PC-9 (cell line): ENCODE data around the gene IRAK2. TPM values are rescaled to one million over a fixed set of nuclear protein-coding genes. Genes with fewer than 3 reads are reported as not detected.
A peak's percentile ranks its signal among the peaks of the same experiment; 100 is the strongest.

Experiments
- BruUV-seq: library from RNA; stranded (reverse); fragments of 400-500 nt; replicated peaks from 2 replicates; lab custom pipeline; 2021; lab: Mats Ljungman, UMichigan
- CTCF ChIA-PET: fragments of 300-600 bp; sonication (Branson Sonifier 250); formaldehyde crosslinking; loops from one replicate; lab custom pipeline; 2022; ENCODE audit warnings: antibody characterized with exemption; lab: Charles Lee
- POLR2A ChIA-PET: fragments of 300-600 bp; sonication (Branson Sonifier 250); formaldehyde crosslinking; loops from one replicate; lab custom pipeline; 2022; ENCODE audit warnings: antibody characterized with exemption; ENCODE audit not compliant: unreplicated experiment; lab: Charles Lee
- DNase-seq, 2 experiments: peaks; one replicate each; pipeline versions ENCODE4 v3.0.0 to v3.0.0-alpha.2; 2015 to 2022; ENCODE audit warnings: mixed read lengths in 1 of 2
- H2AFZ ChIP-seq: fragments of 200-600 bp; sonication (generic); 2 replicates; pipeline ENCODE4 v1.8.1; 2017; ENCODE audit warnings: antibody characterized with exemption
- H3F3A ChIP-seq: fragments of 200-600 bp; sonication (generic); 2 replicates; pipeline ENCODE4 v1.8.1; 2017; ENCODE audit warnings: antibody characterized with exemption, mild to moderate bottlenecking, low read depth; ENCODE audit not compliant: insufficient read depth
- H3K27ac ChIP-seq: fragments of 200-600 bp; sonication (generic); 2 replicates; pipeline ENCODE4 v1.6.1; 2016; ENCODE audit warnings: mixed run types
- H3K27me3 ChIP-seq: fragments of 200-600 bp; sonication (generic); 2 replicates; pipeline ENCODE4 v1.6.1; 2016; ENCODE audit warnings: low read depth, mixed run types; ENCODE audit not compliant: insufficient read depth
- H3K36me3 ChIP-seq: fragments of 200-600 bp; sonication (generic); 2 replicates; pipeline ENCODE4 v1.6.1; 2016; ENCODE audit warnings: low read depth, mixed run types
- H3K4me1 ChIP-seq: fragments of 200-600 bp; sonication (generic); replicated peaks from 2 replicates; pipeline ENCODE4 v1.6.1; 2016; ENCODE audit warnings: mixed run types; ENCODE audit not compliant: insufficient read depth
- H3K4me2 ChIP-seq: fragments of 200-600 bp; sonication (generic); 2 replicates; pipeline ENCODE4 v1.6.1; 2017; ENCODE audit warnings: mixed run types
- H3K4me3 ChIP-seq: fragments of 200-600 bp; sonication (generic); 2 replicates; pipeline ENCODE4 v1.6.1; 2016; ENCODE audit warnings: mixed run types
- H3K79me2 ChIP-seq: fragments of 200-600 bp; sonication (generic); 2 replicates; pipeline ENCODE4 v1.6.1; 2017; ENCODE audit warnings: low read depth, mixed run types
- H3K9me2 ChIP-seq: fragments of 200-600 bp; sonication (generic); 2 replicates; pipeline ENCODE4 v1.8.1; 2017; ENCODE audit warnings: mild to moderate bottlenecking; ENCODE audit not compliant: insufficient read depth
- H3K9me3 ChIP-seq: fragments of 200-600 bp; sonication (generic); 2 replicates; pipeline ENCODE4 v1.8.1; 2016; ENCODE audit warnings: low read depth; ENCODE audit not compliant: insufficient read depth
- H4K20me1 ChIP-seq: fragments of 200-600 bp; sonication (generic); 2 replicates; pipeline ENCODE4 v1.8.1; 2017; ENCODE audit not compliant: insufficient read depth
- CTCF ChIP-seq: fragments of 200-600 bp; sonication (generic); conservative IDR thresholded peaks from 2 replicates; pipeline ENCODE4 v1.6.1; 2017; ENCODE audit warnings: mixed run types, antibody characterized with exemption, mild to moderate bottlenecking, moderate library complexity
- EZH2 ChIP-seq: fragments of 200-600 bp; sonication (generic); IDR thresholded peaks from 2 replicates; pipeline ENCODE4 v1.8.0; 2017; ENCODE audit warnings: antibody characterized with exemption, low read depth
- intact Hi-C: fragments of 100-400 bp; cut with micrococcal nuclease; formaldehyde crosslinking; loops from one replicate; pipeline ENCODE4 v1.10.0; 2022; ENCODE audit not compliant: unreplicated experiment
- total RNA-seq: library from RNA; stranded (reverse); gene quantifications from 2 replicates; pipeline ENCODE4 v1.2.3, GENCODE V29; 2021

IRAK2 gene
- total RNA-seq, 1 experiment from 2014 or later = 2.7 TPM

- no peak for DNase-seq
- Histone ChIP-seq H3K4me1 (peaks cover 82% of the 10 kb centered on the region), H3K27me3 (no peaks in the 10 kb centered on the region), H3K36me3 (peaks cover 18% of the 10 kb centered on the region), H3F3A (peaks cover 71% of the 10 kb centered on the region), H3K4me3 (no peak overlapping the region), H4K20me1 (no peaks in the 10 kb centered on the region), H2AFZ (no peak overlapping the region), H3K4me2 (peak overlapping the region; percentile 58), H3K9me2 (no peaks in the 10 kb centered on the region), H3K79me2 (peaks cover 63% of the 10 kb centered on the region), H3K27ac (peak overlapping the region; percentile 96), H3K9me3 (no peaks in the 10 kb centered on the region)
- POLR2A ChIA-PET = no interaction called here
- CTCF ChIA-PET = no interaction called here
- TF ChIP-seq CTCF (no peak), EZH2 (no peak)
- intact Hi-C loops = no loop called here
- no TSS peak for BruUV-seq
Observed at GRCh38 chr3:10198226-10198625, 33.5 kb downstream of the IRAK2 start.

GRCh38 chr3:10198761-10199649 lies 34.3 kb downstream of the IRAK2 start:
- peaks cover 82% of the 10 kb centered on the region for H3K4me1 ChIP-seq
- H3F3A ChIP-seq = peaks cover 72% of the 10 kb centered on the region
- H2AFZ ChIP-seq = no peak overlapping the region
- POLR2A ChIA-PET = interaction anchor here (0.6 to 0.7 kb wide), 3 partner anchors 23 to 58 kb away, joined by 3 to 9 read pairs (median 3); partner anchors contain the start of gene VHL
- H3K4me2 ChIP-seq = peak overlapping the region; percentile 58
- H3K36me3 ChIP-seq = peaks cover 18% of the 10 kb centered on the region
- H3K9me3 ChIP-seq = no peaks in the 10 kb centered on the region
- H3K27me3 ChIP-seq = no peaks in the 10 kb centered on the region
- intact Hi-C loops = no loop called here
- H3K9me2 ChIP-seq = no peaks in the 10 kb centered on the region
- H4K20me1 ChIP-seq = no peaks in the 10 kb centered on the region
- TF ChIP-seq EZH2 (no peak), CTCF (no peak)
- no peak overlapping the region for H3K4me3 ChIP-seq
- BruUV-seq = no TSS peak
- peak; percentile 66 to 85 for DNase-seq
- H3K79me2 ChIP-seq = peaks cover 55% of the 10 kb centered on the region
- CTCF ChIA-PET = no interaction called here
- H3K27ac ChIP-seq = peak overlapping the region; percentile 96

GRCh38 chr3:10204921-10205320 lies 40.2 kb downstream of the IRAK2 start:
- DNase-seq = no peak
- BruUV-seq = no TSS peak
- POLR2A ChIA-PET = interaction anchor here (0.8 kb wide), 1 partner anchor 16 kb away, joined by 9 read pairs; no protein-coding TSS in a partner anchor
- no peaks in the 10 kb centered on the region for H3K9me2 ChIP-seq
- peaks cover 75% of the 10 kb centered on the region for H3K4me1 ChIP-seq
- peak overlapping the region; percentile 75 for H3K4me2 ChIP-seq
- H3F3A ChIP-seq = peaks cover 77% of the 10 kb centered on the region
- H2AFZ ChIP-seq = no peak overlapping the region
- peaks cover 21% of the 10 kb centered on the region for H3K36me3 ChIP-seq
- no peak overlapping the region for H3K4me3 ChIP-seq
- peaks cover 26% of the 10 kb centered on the region; the same call in 1 of the 2 replicates for H3K79me2 ChIP-seq
- CTCF ChIA-PET = no interaction called here
- no peaks in the 10 kb centered on the region for H3K9me3 ChIP-seq
- intact Hi-C loops = loop anchor here (2.0 kb wide), 2 partner anchors 18 to 40 kb away; partner anchors contain the start of gene IRAK2
- H3K27ac ChIP-seq = peak overlapping the region; percentile 97
- no peaks in the 10 kb centered on the region for H4K20me1 ChIP-seq
- TF ChIP-seq CTCF (no peak), EZH2 (no peak)
- H3K27me3 ChIP-seq = no peaks in the 10 kb centered on the region
